NB4 (cell line): ENCODE data around the gene DDX46.

Experiments
- DNase-seq: peaks from one replicate; pipeline ENCODE4 v3.0.0; 2010; ENCODE audit warnings: low read depth
- H3K4me3 ChIP-seq: one replicate; pipeline ENCODE4 v1.5.1; 2011; ENCODE audit warnings: mild to moderate bottlenecking, low read depth, low read length, moderate library complexity
- MYC ChIP-seq: IDR thresholded peaks from 2 replicates; pipeline ENCODE4 v1.6.1; 2011; ENCODE audit warnings: low read depth, low read length
- POLR2A ChIP-seq: IDR thresholded peaks from 2 replicates; pipeline ENCODE4 v1.6.1; 2011; ENCODE audit warnings: mild to moderate bottlenecking; ENCODE audit not compliant: insufficient read length; ENCODE audit errors: extremely low read depth
- TF ChIP-seq, protein P1 (sequence below): IDR thresholded peaks from 2 replicates; pipeline ENCODE4 v1.6.1; 2011; ENCODE audit warnings: low read depth, low read length
- TF ChIP-seq, protein P2 (sequence below): IDR thresholded peaks from one replicate; pipeline ENCODE4 v1.5.1; 2012; ENCODE audit warnings: low read depth, low read length

DDX46 gene

DNA sequence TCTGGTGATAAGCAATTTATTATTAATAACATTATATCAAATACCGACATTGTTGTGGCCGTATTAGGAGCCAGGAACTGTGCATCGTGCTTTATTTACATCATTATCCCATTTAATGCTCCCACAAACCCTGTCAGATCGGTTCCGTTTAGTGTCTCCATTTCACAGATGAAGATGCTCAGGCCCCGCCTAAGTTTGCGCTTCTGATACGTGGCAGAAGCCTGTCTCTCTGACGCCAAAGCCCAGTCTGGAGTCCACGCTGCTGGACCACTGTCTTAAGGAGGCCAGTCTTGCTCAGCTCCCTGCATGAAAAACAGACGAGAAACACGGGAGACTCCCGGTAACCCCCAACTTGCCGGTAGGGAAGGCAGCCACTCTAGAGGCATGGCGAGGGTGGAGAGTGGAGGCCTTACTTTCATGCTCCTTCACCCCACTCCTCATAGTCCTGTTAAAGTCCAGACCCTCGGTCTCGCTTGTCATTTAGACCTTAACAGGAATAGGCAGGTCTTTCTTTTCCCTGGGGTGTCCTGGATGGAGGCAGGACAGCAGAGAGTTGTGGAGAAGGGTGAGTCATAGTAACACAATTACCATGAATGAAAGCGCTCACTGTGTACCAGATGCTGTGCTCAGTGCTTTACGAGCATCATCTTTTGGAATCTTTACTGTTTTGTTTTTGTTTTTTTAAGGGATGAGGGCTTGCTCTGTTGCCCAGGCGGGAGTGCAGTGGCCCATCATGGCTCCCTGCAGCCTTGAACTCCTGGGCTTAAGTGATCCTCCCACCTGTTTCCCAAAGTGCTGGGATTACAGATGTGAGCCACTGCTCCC, 116.5 kb downstream of the DDX46 start:
- peak overlapping the region; percentile 77 for H3K4me3 ChIP-seq
- peak; percentile 51 for DNase-seq
- TF ChIP-seq MYC (no peak), POLR2A (no peak)
- TF ChIP-seq, protein P1, sequence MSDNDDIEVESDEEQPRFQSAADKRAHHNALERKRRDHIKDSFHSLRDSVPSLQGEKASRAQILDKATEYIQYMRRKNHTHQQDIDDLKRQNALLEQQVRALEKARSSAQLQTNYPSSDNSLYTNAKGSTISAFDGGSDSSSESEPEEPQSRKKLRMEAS = no peak
- TF ChIP-seq, protein P2, sequence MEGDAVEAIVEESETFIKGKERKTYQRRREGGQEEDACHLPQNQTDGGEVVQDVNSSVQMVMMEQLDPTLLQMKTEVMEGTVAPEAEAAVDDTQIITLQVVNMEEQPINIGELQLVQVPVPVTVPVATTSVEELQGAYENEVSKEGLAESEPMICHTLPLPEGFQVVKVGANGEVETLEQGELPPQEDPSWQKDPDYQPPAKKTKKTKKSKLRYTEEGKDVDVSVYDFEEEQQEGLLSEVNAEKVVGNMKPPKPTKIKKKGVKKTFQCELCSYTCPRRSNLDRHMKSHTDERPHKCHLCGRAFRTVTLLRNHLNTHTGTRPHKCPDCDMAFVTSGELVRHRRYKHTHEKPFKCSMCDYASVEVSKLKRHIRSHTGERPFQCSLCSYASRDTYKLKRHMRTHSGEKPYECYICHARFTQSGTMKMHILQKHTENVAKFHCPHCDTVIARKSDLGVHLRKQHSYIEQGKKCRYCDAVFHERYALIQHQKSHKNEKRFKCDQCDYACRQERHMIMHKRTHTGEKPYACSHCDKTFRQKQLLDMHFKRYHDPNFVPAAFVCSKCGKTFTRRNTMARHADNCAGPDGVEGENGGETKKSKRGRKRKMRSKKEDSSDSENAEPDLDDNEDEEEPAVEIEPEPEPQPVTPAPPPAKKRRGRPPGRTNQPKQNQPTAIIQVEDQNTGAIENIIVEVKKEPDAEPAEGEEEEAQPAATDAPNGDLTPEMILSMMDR = no peak

DNA sequence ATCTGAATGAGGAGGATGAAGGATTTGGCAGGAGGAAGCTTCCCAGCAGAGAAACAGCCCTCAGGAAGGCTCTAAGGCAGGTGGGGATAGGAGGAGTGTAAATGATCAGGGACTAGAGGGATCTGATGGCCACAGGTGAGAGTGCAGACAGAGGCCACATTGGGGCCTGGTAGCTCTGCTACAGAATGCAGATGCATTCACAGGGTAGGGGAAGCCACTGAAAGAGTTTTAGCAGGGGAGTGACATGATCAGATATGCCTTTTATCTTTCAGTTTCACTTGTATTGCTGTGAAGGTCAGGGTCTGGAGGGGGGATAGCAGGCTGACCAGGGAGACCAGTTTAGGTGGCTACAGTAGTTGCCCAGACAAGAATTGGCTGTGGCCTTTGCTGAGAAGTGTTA, 118.6 kb downstream of the DDX46 start:
- H3K4me3 ChIP-seq = no peak overlapping the region
- no peak for DNase-seq

DNA sequence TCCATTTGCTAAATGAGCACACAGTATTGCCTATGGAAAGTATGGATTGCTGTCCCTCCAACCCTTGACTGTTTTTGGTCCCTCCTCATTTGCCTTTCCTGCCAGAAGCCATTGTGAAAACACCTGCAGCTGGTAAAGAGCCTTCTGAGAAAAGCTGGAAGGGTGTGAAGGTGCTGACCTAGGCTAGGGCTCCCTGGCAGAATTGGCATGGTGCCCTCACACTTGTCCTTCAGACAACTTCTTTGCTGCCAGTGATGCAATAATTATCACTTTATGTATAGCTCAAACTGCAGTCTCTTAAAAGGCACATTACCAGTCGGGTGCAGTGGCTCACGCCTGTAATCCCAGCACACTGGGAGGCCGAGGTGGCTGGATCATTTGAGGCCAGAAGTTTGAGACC, 119.8 kb downstream of the DDX46 start:
- no peak for DNase-seq
- H3K4me3 ChIP-seq = no peak overlapping the region
- TF ChIP-seq, protein P2 = no peak
- no peak for TF ChIP-seq POLR2A
- TF ChIP-seq, protein P1 = no peak
- TF ChIP-seq MYC = no peak

More for the DNA sequence above, 118.6 kb downstream of the DDX46 start:
- no peak for TF ChIP-seq MYC
- TF ChIP-seq, protein P2 = no peak
- TF ChIP-seq, protein P1 = no peak
- TF ChIP-seq POLR2A = no peak

DNA sequence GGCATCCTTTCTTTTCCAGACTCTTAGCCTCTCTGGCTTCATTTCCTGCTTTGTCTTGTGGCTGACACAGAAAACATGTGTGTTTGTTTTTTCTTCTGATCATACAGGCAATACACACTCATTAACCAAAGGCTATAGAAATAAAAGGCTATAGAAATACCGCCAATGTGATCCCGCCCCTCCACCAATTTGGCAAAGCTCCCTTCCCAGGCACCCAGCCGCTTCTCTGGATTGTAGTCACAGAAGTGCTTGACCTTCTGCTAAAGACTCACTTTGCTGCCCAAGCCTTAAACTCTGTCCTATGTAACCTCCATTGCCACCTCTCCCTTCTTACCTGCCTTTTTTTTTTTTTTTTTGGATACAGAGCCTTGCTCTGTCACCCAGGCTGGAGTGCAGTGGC, 120.9 kb downstream of the DDX46 start:
- TF ChIP-seq MYC = no peak
- no peak for TF ChIP-seq POLR2A
- TF ChIP-seq, protein P1 = no peak
- TF ChIP-seq, protein P2 = no peak
- no peak overlapping the region for H3K4me3 ChIP-seq
- DNase-seq = no peak
